GM20000 (cell line): Measurements from ENCODE around the gene PITPNM3.

Experiments
- DNase-seq: peaks from one replicate; pipeline ENCODE4 v3.0.0; 2012; ENCODE audit warnings: low spot score
- TF ChIP-seq, protein P1 (sequence below): IDR thresholded peaks from 2 replicates; pipeline ENCODE4 v1.5.1; 2012; ENCODE audit warnings: mild to moderate bottlenecking, control low read depth; ENCODE audit errors: extremely low read depth, missing control alignments

PITPNM3 gene

DNA sequence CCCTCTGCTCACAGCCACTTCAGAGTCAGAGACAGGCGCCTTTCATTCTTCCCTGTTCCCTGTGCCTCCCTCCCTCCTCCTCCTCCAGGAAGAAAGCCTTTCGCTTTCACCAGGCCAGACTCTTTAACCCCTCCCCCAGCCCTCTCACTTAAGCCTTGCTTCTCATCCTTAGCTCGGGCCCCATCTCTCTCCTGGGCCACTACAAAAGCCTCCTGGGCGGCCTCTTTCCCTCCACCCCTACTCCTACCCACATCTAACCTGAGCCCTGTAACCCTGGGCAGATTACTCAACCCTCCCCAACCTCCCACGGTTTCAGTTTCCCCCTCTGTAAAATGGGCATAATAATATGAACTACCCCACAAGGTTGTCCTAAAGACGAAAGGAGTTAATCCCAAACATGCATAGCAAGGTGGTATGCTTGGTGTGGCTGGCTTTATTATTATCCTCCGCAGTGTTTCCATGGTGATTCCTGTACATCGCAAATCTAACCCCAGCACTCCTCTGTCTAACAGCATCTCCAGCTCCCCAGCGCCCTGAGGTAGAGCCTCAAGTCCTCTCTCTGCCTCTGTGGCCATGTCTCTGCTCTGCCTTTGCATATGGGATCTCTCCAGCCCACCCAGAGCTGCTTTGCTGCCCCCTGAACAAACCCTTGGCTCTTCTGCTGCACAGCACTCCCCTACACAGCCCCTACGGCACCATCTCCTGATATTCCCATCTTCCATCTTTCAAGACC lies 94.4 kb downstream of the PITPNM3 start:
- TF ChIP-seq, protein P1, sequence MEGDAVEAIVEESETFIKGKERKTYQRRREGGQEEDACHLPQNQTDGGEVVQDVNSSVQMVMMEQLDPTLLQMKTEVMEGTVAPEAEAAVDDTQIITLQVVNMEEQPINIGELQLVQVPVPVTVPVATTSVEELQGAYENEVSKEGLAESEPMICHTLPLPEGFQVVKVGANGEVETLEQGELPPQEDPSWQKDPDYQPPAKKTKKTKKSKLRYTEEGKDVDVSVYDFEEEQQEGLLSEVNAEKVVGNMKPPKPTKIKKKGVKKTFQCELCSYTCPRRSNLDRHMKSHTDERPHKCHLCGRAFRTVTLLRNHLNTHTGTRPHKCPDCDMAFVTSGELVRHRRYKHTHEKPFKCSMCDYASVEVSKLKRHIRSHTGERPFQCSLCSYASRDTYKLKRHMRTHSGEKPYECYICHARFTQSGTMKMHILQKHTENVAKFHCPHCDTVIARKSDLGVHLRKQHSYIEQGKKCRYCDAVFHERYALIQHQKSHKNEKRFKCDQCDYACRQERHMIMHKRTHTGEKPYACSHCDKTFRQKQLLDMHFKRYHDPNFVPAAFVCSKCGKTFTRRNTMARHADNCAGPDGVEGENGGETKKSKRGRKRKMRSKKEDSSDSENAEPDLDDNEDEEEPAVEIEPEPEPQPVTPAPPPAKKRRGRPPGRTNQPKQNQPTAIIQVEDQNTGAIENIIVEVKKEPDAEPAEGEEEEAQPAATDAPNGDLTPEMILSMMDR: no peak
- DNase-seq: no peak

DNA sequence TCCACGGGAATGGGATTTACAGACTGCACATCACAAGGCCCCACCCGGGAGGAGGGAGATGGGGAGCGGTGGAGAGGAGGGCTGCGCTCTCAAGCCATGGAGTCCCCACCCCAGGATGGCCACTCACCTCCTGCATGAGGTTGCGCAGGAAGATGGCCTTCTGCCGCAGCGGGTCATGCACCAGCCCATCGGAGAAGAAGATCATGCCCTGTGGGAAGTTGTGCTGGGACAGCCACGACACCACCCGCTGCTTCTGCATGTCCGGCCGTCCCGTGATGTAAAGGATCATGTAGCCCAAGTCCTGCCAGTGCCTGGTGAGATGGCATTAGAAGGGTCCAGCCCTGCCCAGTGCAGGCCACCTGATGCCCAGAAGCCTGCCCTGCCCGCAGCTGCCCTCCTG lies 95.1 kb downstream of the PITPNM3 start:
- TF ChIP-seq, protein P1: no peak
- DNase-seq: no peak

DNA sequence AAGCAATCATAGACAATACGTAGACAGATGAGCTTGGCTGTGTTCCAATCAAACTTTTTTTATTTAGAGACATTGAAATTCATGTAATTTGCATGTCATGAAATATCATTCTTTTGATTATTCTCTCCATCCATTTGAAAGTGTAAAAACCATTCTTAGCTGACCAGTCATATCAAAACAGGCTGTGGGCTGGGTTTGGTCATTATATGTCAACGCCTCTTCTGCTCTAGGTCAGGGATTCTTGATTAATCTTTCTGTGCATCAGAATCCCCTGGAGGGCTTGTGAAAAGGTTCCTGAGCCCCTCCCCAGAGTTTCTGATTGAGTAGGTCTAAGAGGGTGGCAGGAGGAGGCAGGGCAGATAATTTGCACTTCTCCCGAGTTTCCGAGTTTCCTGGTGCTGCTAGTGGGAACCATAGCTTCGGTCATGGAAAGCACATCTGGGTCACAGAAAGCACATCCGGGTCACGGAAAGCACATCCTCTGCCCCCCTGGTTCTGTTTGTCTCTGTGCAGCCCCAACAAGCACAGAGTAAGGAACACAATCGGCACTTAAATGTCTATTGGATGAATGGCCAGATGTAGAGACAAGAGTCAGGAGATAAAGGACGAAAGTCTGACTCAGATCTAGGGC lies 95.7 kb downstream of the PITPNM3 start:
- DNase-seq: no peak
- TF ChIP-seq, protein P1: no peak

DNA sequence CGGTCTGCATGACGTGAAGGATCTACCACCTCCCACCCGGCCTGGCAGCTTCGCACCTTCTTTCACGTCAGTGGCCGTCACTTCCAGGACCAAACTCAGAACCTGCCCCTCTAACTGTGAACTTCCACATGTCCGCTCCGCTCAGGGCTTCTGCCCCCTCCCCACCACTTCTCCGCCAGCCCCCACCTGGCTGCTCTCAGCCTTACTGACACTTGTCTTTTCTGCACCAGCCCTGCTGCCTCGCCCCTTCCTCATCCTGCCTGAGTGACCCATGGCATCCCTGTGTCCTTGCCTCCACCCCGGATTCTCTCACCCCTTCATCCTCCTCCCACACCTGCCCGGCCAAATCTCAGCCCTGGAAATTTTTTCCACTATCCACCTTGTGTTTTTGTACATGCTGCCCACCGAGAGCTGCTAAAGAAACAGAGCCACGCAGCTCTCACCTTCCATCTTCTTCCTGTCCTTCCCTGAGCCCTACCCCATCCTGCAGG lies 97.8 kb downstream of the PITPNM3 start:
- DNase-seq: no peak

DNA sequence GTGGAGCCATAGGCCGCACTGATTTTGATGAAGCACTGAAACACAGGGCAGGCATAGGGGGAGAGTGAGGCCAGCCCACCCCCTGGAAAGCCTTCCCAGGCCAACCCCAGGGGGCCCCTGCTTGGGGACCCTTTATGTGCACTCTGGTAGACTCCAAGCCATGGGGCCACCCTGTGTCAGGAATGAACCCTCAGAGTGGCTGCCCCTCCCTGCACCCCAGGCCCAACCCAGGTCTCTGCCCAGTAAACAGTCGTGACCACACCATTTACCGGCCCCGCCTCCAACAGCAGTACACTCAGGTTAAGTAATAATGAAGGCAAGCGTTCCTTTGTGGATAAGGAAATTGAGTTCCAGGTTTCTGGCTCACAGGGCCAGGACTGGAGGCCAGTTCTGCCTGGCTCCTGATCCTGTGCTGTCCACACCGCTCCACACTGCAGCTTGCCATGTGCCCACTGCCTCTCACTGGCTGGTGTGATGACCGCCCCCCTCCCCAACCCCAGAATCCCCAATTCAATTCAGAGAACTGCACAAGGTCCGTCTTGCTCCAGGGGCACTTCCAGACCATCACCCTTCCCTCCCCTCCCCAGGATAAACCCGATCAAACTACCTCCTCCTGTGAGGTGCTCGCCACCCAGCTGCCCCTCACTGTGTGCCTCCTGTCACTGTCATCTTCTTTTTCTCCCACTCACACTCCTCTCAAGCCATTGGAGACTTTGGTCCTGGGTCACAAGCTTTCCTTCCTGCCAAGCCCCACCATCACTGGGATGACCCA lies 98.5 kb downstream of the PITPNM3 start:
- TF ChIP-seq, protein P1: no peak
- no peak for DNase-seq

More for the DNA sequence above, 97.8 kb downstream of the PITPNM3 start:
- TF ChIP-seq, protein P1: no peak

DNA sequence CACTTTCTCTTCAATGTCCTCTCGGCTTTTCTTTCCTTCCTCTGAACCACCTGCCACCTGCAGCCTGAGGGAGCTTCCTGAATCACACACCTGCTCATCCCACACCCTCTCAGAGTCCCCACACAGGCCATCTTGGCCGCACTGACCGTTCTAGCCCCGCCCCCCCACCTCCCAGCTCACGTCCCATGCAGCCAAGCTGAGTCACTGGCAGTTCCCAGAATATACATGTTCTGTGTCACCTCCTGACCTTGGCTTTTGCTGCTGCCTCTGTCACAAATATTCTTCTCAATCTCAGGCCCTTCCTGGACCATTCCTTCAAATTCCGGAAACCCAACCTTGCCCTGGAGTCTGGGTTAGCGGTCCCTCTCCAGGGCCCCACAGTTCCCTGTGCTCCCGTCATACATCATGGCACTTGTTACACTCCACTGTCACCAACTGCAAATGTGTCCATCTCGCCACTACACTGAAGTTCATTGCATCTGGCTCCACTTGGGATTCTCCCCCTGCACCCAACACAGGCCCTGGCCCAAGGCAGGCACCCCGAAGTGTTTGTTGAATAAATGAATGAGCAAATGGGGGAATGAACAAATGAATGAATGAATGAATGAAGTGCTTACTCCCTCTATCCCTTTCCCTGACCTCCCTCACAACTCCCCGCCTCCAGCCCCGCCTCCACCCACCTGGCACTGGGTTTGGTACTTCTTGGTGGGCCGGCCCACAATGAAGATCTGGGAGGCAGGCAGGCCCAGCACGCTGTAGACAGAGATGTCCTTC lies 99.3 kb downstream of the PITPNM3 start:
- TF ChIP-seq, protein P1: no peak

More for the DNA sequence above, 99.3 kb downstream of the PITPNM3 start:
- DNase-seq: no peak
